DOHH2 (cell line): ENCODE data around the gene PLA2G2A.

ENCODE experiments used
- EZH2phosphoT487 ChIP-seq: fragments of 200-600 bp; sonication (generic); IDR thresholded peaks from 2 replicates; pipeline ENCODE4 v1.6.1; 2017; ENCODE audit warnings: borderline replicate concordance, mild to moderate bottlenecking, antibody characterized with exemption, low read length, moderate library complexity, mixed read lengths
- TF ChIP-seq, protein P1 (sequence below): fragments of 200-600 bp; sonication (generic); IDR thresholded peaks from one replicate; pipeline ENCODE4 v1.5.1; 2014; ENCODE audit warnings: antibody characterized with exemption, mild to moderate bottlenecking, low read depth, low read length; ENCODE audit not compliant: poor library complexity, severe bottlenecking

GRCh38 chr1:19975423-19976193 lies 3.8 kb downstream of the PLA2G2A start:
- TF ChIP-seq, protein P1, sequence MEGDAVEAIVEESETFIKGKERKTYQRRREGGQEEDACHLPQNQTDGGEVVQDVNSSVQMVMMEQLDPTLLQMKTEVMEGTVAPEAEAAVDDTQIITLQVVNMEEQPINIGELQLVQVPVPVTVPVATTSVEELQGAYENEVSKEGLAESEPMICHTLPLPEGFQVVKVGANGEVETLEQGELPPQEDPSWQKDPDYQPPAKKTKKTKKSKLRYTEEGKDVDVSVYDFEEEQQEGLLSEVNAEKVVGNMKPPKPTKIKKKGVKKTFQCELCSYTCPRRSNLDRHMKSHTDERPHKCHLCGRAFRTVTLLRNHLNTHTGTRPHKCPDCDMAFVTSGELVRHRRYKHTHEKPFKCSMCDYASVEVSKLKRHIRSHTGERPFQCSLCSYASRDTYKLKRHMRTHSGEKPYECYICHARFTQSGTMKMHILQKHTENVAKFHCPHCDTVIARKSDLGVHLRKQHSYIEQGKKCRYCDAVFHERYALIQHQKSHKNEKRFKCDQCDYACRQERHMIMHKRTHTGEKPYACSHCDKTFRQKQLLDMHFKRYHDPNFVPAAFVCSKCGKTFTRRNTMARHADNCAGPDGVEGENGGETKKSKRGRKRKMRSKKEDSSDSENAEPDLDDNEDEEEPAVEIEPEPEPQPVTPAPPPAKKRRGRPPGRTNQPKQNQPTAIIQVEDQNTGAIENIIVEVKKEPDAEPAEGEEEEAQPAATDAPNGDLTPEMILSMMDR = no peak
- TF ChIP-seq EZH2phosphoT487 = no peak
